GM23338 (cell line): ENCODE measurements around the gene GCKR. TPM values are rescaled to one million over a fixed set of nuclear protein-coding genes. Genes with fewer than 3 reads are reported as not detected.

Experiments
- ATAC-seq: fragments of 200-7000 bp; cut with Tn5 transposase; 3 replicates; pipeline ENCODE4 v1.9.1; 2020
- DNase-seq: peaks from one replicate; pipeline ENCODE4 v3.0.0-alpha.2; 2015; ENCODE audit warnings: low spot score
- H2AFZ ChIP-seq: fragments of 200-600 bp; sonication (generic); 2 replicates; pipeline ENCODE4 v1.8.0; 2016; ENCODE audit warnings: antibody characterized with exemption, mild to moderate bottlenecking, moderate library complexity
- H3F3A ChIP-seq: fragments of 200-600 bp; sonication (generic); replicated peaks from 2 replicates; pipeline ENCODE4 v1.8.0; 2017; ENCODE audit warnings: antibody characterized with exemption, mixed run types, low read depth
- H3K27ac ChIP-seq: fragments of 200-600 bp; sonication (generic); 2 replicates; pipeline ENCODE4 v1.6.1; 2016; ENCODE audit warnings: low read depth
- H3K27me3 ChIP-seq: fragments of 200-600 bp; sonication (generic); 2 replicates; pipeline ENCODE4 v1.8.0; 2016; ENCODE audit warnings: mild to moderate bottlenecking, mixed run types, moderate library complexity; ENCODE audit not compliant: insufficient read depth
- H3K36me3 ChIP-seq: fragments of 200-600 bp; sonication (generic); 2 replicates; pipeline ENCODE4 v1.8.0; 2016; ENCODE audit warnings: mild to moderate bottlenecking; ENCODE audit not compliant: insufficient read depth
- H3K4me1 ChIP-seq: fragments of 200-600 bp; sonication (generic); 2 replicates; pipeline ENCODE4 v1.8.0; 2016; ENCODE audit warnings: mild to moderate bottlenecking, moderate library complexity; ENCODE audit not compliant: insufficient read depth
- H3K4me2 ChIP-seq: fragments of 200-600 bp; sonication (generic); 2 replicates; pipeline ENCODE4 v1.7.1; 2017; ENCODE audit warnings: mixed run types
- H3K4me3 ChIP-seq: fragments of 200-600 bp; sonication (generic); 2 replicates; pipeline ENCODE4 v1.6.1; 2016; ENCODE audit warnings: mixed run types
- H3K79me2 ChIP-seq: fragments of 200-600 bp; sonication (generic); replicated peaks from 2 replicates; pipeline ENCODE4 v1.8.0; 2017; ENCODE audit warnings: mild to moderate bottlenecking; ENCODE audit not compliant: insufficient read depth
- H3K9me2 ChIP-seq: fragments of 200-600 bp; sonication (generic); 2 replicates; pipeline ENCODE4 v1.8.0; 2017; ENCODE audit not compliant: insufficient read depth
- H4K20me1 ChIP-seq: fragments of 200-600 bp; sonication (generic); replicated peaks from 2 replicates; pipeline ENCODE4 v1.8.0; 2017; ENCODE audit warnings: mild to moderate bottlenecking; ENCODE audit not compliant: insufficient read depth
- H3K27ac Mint-ChIP-seq: 2 replicates; pipeline ENCODE4 v1.8.0; 2020; ENCODE audit warnings: inconsistent platforms, mild to moderate bottlenecking, moderate library complexity, mixed read lengths
- H3K27me3 Mint-ChIP-seq: 3 replicates; pipeline ENCODE4 v1.8.0; 2022; ENCODE audit warnings: low read depth, mild to moderate bottlenecking, moderate library complexity, mixed read lengths, inconsistent platforms; ENCODE audit not compliant: insufficient read depth, poor library complexity
- H3K36me3 Mint-ChIP-seq: 3 replicates; pipeline ENCODE4 v1.8.0; 2021; ENCODE audit warnings: low read depth, mild to moderate bottlenecking, inconsistent platforms, moderate library complexity, mixed read lengths
- H3K4me1 Mint-ChIP-seq: 3 replicates; pipeline ENCODE4 v1.8.0; 2020; ENCODE audit warnings: mild to moderate bottlenecking, inconsistent platforms, mixed read lengths
- H3K4me3 Mint-ChIP-seq: 3 replicates; pipeline ENCODE4 v1.8.0; 2021; ENCODE audit warnings: moderate library complexity, mild to moderate bottlenecking, inconsistent platforms, mixed read lengths
- H3K9me3 Mint-ChIP-seq: 3 replicates; pipeline ENCODE4 v1.8.0; 2020; ENCODE audit warnings: moderate library complexity, mild to moderate bottlenecking, inconsistent platforms, mixed read lengths
- CREB1 ChIP-seq: fragments of 250-450 bp; sonication (Bioruptor Pico); IDR thresholded peaks from 2 replicates; pipeline ENCODE4 v1.5.0; 2020; ENCODE audit warnings: low read depth, mild to moderate bottlenecking, moderate library complexity
- EZH2phosphoT487 ChIP-seq: fragments of 200-600 bp; sonication (generic); IDR thresholded peaks from one replicate; pipeline ENCODE4 v1.8.1; 2018; ENCODE audit warnings: antibody characterized with exemption; ENCODE audit not compliant: unreplicated experiment
- JUNB ChIP-seq: IDR thresholded peaks from one replicate; pipeline ENCODE4 v1.6.1; 2016; ENCODE audit warnings: antibody characterized with exemption; ENCODE audit not compliant: unreplicated experiment
- NANOG ChIP-seq: IDR thresholded peaks from 2 replicates; pipeline ENCODE4 v1.6.1; 2016; ENCODE audit warnings: antibody characterized with exemption, borderline replicate concordance
- POLR2AphosphoS5 ChIP-seq: IDR thresholded peaks from 2 replicates; pipeline ENCODE4 v1.6.1; 2016; ENCODE audit warnings: antibody characterized with exemption, low read depth
- STAT1 ChIP-seq: IDR thresholded peaks from one replicate; pipeline ENCODE4 v1.6.1; 2016; ENCODE audit warnings: antibody characterized with exemption; ENCODE audit not compliant: unreplicated experiment
- ZNF114 ChIP-seq: fragments of 250-450 bp; sonication (Bioruptor Pico); IDR thresholded peaks from 2 replicates; pipeline ENCODE4 v1.5.0; 2020; ENCODE audit warnings: mild to moderate bottlenecking, moderate library complexity
- ZNF331 ChIP-seq: fragments of 250-450 bp; sonication (Bioruptor Pico); IDR thresholded peaks from 2 replicates; pipeline ENCODE4 v1.5.0; 2020; ENCODE audit warnings: low read depth, mild to moderate bottlenecking, moderate library complexity
- polyA plus RNA-seq: library from polyadenylated mRNA; unstranded; fragments of >200 nt; fragmentation: Nextera tagmentation; extraction: Ambion mirVana; gene quantifications from 2 replicates; pipeline ENCODE4 v1.2.1, GENCODE V29; 2016
- total RNA-seq: library from RNA; depleted of rRNA; stranded (reverse); fragments of >200 nt; shearing (Covaris generic); gene quantifications from 2 replicates; pipeline ENCODE4 v1.2.3, GENCODE V29; 2014
- TF ChIP-seq, protein P1 (sequence below): fragments of 250-450 bp; sonication (Bioruptor Pico); IDR thresholded peaks from 2 replicates; pipeline ENCODE4 v1.5.0; 2020; ENCODE audit warnings: mild to moderate bottlenecking, moderate library complexity
- TF ChIP-seq, protein P2 (sequence below), 2 experiments: fragments of 200-600 bp in 1 of 2; sonication (generic) in 1 of 2; conservative IDR thresholded peaks; 2 replicates each; pipeline versions ENCODE4 v1.5.1 to v1.6.1; 2016 to 2017; ENCODE audit warnings: antibody characterized with exemption in 2 of 2, low read depth in 2 of 2, mild to moderate bottlenecking in 2 of 2, moderate library complexity in 1 of 2
- TF ChIP-seq, protein P3 (sequence below): IDR thresholded peaks from one replicate; pipeline ENCODE4 v1.6.1; 2018; ENCODE audit warnings: antibody characterized with exemption; ENCODE audit not compliant: unreplicated experiment
- TF ChIP-seq, protein P4 (sequence below): IDR thresholded peaks from 2 replicates; pipeline ENCODE4 v1.6.1; 2016; ENCODE audit warnings: antibody characterized with exemption

GCKR gene
- total and polyA plus RNA-seq, 2 experiments from 2014 or later = not detected

DNA sequence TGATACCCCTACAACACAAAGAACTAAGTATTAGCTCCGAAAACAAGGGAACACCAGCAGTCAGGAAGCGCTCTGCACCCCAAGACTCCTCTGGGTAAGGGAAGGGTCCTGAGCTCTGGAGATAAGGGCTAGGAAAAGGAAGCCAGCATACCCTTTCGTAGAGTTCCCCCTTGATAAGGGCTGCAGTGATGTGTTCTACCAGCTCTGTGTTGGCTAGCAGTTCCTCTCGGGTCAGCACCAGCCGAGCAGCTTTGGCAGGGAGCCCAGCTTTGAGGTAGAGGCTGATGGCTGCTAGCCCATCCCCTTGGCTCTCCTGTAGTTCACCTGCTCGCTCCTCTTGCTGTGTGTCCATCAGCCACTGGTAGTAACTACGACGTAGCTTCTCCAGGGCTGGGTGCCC lies 35.5 kb upstream of the GCKR start:
- Histone ChIP-seq H3K4me3 (no peak overlapping the region), H3K79me2 (no peaks in the 10 kb centered on the region), H3K4me2 (no peak overlapping the region), H3F3A (no peaks in the 10 kb centered on the region), H3K36me3 (peaks cover 5% of the 10 kb centered on the region; the same call in 1 of the 2 replicates), H3K9me2 (no peaks in the 10 kb centered on the region), H2AFZ (no peak overlapping the region), H4K20me1 (no peaks in the 10 kb centered on the region), H3K27ac (peak overlapping the region; percentile 74; the same call in 1 of the 2 replicates), H3K27me3 (no peaks in the 10 kb centered on the region), H3K4me1 (no peaks in the 10 kb centered on the region)
- no peaks in the 10 kb centered on the region for H3K9me3 Mint-ChIP-seq
- ATAC-seq (peak; percentile 22), DNase-seq (no peak)
- H3K27ac Mint-ChIP-seq = peak overlapping the region; percentile 45; the same call in 1 of the 2 replicates
- no peaks in the 10 kb centered on the region; the same call in 2 of the 3 replicates for H3K36me3 Mint-ChIP-seq
- TF ChIP-seq, protein P1, sequence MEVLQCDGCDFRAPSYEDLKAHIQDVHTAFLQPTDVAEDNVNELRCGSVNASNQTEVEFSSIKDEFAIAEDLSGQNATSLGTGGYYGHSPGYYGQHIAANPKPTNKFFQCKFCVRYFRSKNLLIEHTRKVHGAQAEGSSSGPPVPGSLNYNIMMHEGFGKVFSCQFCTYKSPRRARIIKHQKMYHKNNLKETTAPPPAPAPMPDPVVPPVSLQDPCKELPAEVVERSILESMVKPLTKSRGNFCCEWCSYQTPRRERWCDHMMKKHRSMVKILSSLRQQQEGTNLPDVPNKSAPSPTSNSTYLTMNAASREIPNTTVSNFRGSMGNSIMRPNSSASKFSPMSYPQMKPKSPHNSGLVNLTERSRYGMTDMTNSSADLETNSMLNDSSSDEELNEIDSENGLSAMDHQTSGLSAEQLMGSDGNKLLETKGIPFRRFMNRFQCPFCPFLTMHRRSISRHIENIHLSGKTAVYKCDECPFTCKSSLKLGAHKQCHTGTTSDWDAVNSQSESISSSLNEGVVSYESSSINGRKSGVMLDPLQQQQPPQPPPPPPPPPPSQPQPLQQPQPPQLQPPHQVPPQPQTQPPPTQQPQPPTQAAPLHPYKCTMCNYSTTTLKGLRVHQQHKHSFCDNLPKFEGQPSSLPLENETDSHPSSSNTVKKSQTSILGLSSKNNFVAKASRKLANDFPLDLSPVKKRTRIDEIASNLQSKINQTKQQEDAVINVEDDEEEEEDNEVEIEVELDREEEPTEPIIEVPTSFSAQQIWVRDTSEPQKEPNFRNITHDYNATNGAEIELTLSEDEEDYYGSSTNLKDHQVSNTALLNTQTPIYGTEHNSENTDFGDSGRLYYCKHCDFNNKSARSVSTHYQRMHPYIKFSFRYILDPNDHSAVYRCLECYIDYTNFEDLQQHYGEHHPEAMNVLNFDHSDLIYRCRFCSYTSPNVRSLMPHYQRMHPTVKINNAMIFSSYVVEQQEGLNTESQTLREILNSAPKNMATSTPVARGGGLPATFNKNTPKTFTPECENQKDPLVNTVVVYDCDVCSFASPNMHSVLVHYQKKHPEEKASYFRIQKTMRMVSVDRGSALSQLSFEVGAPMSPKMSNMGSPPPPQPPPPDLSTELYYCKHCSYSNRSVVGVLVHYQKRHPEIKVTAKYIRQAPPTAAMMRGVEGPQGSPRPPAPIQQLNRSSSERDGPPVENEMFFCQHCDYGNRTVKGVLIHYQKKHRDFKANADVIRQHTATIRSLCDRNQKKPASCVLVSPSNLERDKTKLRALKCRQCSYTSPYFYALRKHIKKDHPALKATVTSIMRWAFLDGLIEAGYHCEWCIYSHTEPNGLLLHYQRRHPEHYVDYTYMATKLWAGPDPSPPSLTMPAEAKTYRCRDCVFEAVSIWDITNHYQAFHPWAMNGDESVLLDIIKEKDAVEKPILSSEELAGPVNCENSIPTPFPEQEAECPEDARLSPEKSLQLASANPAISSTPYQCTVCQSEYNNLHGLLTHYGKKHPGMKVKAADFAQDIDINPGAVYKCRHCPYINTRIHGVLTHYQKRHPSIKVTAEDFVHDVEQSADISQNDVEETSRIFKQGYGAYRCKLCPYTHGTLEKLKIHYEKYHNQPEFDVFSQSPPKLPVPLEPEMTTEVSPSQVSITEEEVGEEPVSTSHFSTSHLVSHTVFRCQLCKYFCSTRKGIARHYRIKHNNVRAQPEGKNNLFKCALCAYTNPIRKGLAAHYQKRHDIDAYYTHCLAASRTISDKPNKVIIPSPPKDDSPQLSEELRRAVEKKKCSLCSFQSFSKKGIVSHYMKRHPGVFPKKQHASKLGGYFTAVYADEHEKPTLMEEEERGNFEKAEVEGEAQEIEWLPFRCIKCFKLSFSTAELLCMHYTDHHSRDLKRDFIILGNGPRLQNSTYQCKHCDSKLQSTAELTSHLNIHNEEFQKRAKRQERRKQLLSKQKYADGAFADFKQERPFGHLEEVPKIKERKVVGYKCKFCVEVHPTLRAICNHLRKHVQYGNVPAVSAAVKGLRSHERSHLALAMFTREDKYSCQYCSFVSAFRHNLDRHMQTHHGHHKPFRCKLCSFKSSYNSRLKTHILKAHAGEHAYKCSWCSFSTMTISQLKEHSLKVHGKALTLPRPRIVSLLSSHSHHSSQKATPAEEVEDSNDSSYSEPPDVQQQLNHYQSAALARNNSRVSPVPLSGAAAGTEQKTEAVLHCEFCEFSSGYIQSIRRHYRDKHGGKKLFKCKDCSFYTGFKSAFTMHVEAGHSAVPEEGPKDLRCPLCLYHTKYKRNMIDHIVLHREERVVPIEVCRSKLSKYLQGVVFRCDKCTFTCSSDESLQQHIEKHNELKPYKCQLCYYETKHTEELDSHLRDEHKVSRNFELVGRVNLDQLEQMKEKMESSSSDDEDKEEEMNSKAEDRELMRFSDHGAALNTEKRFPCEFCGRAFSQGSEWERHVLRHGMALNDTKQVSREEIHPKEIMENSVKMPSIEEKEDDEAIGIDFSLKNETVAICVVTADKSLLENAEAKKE = no peak
- TF ChIP-seq ZNF114 (CRISPR knock-in tag) = no peak
- no peak for TF ChIP-seq ZNF331
- no peak for TF ChIP-seq POLR2AphosphoS5
- no peak for TF ChIP-seq JUNB
- TF ChIP-seq NANOG = no peak
- no peak for TF ChIP-seq STAT1
- TF ChIP-seq, protein P2, sequence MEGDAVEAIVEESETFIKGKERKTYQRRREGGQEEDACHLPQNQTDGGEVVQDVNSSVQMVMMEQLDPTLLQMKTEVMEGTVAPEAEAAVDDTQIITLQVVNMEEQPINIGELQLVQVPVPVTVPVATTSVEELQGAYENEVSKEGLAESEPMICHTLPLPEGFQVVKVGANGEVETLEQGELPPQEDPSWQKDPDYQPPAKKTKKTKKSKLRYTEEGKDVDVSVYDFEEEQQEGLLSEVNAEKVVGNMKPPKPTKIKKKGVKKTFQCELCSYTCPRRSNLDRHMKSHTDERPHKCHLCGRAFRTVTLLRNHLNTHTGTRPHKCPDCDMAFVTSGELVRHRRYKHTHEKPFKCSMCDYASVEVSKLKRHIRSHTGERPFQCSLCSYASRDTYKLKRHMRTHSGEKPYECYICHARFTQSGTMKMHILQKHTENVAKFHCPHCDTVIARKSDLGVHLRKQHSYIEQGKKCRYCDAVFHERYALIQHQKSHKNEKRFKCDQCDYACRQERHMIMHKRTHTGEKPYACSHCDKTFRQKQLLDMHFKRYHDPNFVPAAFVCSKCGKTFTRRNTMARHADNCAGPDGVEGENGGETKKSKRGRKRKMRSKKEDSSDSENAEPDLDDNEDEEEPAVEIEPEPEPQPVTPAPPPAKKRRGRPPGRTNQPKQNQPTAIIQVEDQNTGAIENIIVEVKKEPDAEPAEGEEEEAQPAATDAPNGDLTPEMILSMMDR (conservative IDR thresholded peaks at IDR 0.05; ENCODE audit: low read depth in 2 of 2) = no peak
- TF ChIP-seq, protein P3, sequence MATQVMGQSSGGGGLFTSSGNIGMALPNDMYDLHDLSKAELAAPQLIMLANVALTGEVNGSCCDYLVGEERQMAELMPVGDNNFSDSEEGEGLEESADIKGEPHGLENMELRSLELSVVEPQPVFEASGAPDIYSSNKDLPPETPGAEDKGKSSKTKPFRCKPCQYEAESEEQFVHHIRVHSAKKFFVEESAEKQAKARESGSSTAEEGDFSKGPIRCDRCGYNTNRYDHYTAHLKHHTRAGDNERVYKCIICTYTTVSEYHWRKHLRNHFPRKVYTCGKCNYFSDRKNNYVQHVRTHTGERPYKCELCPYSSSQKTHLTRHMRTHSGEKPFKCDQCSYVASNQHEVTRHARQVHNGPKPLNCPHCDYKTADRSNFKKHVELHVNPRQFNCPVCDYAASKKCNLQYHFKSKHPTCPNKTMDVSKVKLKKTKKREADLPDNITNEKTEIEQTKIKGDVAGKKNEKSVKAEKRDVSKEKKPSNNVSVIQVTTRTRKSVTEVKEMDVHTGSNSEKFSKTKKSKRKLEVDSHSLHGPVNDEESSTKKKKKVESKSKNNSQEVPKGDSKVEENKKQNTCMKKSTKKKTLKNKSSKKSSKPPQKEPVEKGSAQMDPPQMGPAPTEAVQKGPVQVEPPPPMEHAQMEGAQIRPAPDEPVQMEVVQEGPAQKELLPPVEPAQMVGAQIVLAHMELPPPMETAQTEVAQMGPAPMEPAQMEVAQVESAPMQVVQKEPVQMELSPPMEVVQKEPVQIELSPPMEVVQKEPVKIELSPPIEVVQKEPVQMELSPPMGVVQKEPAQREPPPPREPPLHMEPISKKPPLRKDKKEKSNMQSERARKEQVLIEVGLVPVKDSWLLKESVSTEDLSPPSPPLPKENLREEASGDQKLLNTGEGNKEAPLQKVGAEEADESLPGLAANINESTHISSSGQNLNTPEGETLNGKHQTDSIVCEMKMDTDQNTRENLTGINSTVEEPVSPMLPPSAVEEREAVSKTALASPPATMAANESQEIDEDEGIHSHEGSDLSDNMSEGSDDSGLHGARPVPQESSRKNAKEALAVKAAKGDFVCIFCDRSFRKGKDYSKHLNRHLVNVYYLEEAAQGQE = no peak
- no peak for TF ChIP-seq CREB1
- TF ChIP-seq EZH2phosphoT487 = no peak
- TF ChIP-seq, protein P4, sequence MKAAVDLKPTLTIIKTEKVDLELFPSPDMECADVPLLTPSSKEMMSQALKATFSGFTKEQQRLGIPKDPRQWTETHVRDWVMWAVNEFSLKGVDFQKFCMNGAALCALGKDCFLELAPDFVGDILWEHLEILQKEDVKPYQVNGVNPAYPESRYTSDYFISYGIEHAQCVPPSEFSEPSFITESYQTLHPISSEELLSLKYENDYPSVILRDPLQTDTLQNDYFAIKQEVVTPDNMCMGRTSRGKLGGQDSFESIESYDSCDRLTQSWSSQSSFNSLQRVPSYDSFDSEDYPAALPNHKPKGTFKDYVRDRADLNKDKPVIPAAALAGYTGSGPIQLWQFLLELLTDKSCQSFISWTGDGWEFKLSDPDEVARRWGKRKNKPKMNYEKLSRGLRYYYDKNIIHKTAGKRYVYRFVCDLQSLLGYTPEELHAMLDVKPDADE = no peak
- no peaks in the 10 kb centered on the region for H3K27me3 Mint-ChIP-seq
- no peak overlapping the region for H3K4me3 Mint-ChIP-seq
- peaks cover 4% of the 10 kb centered on the region; the same call in 2 of the 3 replicates for H3K4me1 Mint-ChIP-seq
